SK-N-MC (cell line): ENCODE measurements around the gene SUFU.

Experiments used
- EZH2 ChIP-seq: fragments of 200-600 bp; sonication (generic); IDR thresholded peaks from one replicate; pipeline ENCODE4 v1.6.1; 2017; ENCODE audit warnings: antibody characterized with exemption
- POLR2AphosphoS5 ChIP-seq: IDR thresholded peaks from 2 replicates; pipeline ENCODE4 v1.6.1; 2012; ENCODE audit warnings: mild to moderate bottlenecking, low read depth, low read length, borderline replicate concordance

- TF ChIP-seq EZH2 (no peak), POLR2AphosphoS5 (no peak)
These were observed 154.4 kb downstream of the SUFU start for GRCh38 chr10:102657984-102658724.
